ENCODE data around the gene OTUD7B. TPM values are rescaled to one million over a fixed set of nuclear protein-coding genes. Genes with fewer than 3 reads are reported as not detected.
"Not testable (repeated sequence)": the region's sequence is repeated elsewhere in the genome, so short reads cannot be mapped to it uniquely, and the experiment has no call there.

The OTUD7B gene
- total RNA-seq, 1 donor: 18.5 TPM

GRCh38 chr1:149962736-149963135, 47.8 kb downstream of the OTUD7B start:
- H2AFZ ChIP-seq (ENCODE audit: low read length): no peak overlapping the region
- no peak overlapping the region for H3K4me3 ChIP-seq (ENCODE audit: insufficient read depth, low read length)
- no peak for TF ChIP-seq CTCF (IDR thresholded peaks at IDR 0.05; ENCODE audit: extremely low read depth, low read depth, low read length)
- H3K27ac ChIP-seq (ENCODE audit: low read depth, low read length): no peak overlapping the region
- peaks cover 7% of the 10 kb centered on the region for H3K79me2 ChIP-seq (ENCODE audit: insufficient read depth, low read length)
- H4K20me1 ChIP-seq (ENCODE audit: insufficient read depth, low read length): peaks cover 6% of the 10 kb centered on the region
- H3K27me3 ChIP-seq (ENCODE audit: insufficient read depth, low read length): no peaks in the 10 kb centered on the region
- no peak overlapping the region for H3K4me2 ChIP-seq (ENCODE audit: insufficient read depth, low read length)
- peaks cover 58% of the 10 kb centered on the region for H3K36me3 ChIP-seq (ENCODE audit: insufficient read depth, low read length)
- H3K9me3 ChIP-seq (ENCODE audit: low read depth, low read length): no peaks in the 10 kb centered on the region
- peaks cover 3% of the 10 kb centered on the region for H3K4me1 ChIP-seq (ENCODE audit: insufficient read depth, low read length)
- no peak for DNase-seq (ENCODE audit: insufficient read length, low spot score, missing footprints)

GRCh38 chr1:149962039-149962647, 48.4 kb downstream of the OTUD7B start:
- Histone ChIP-seq H3K27ac (ENCODE audit: low read depth, low read length) (peak overlapping the region; percentile 8), H2AFZ (ENCODE audit: low read length) (no peak overlapping the region), H3K9me3 (ENCODE audit: low read depth, low read length) (no peaks in the 10 kb centered on the region), H3K79me2 (ENCODE audit: insufficient read depth, low read length) (peaks cover 4% of the 10 kb centered on the region), H4K20me1 (ENCODE audit: insufficient read depth, low read length) (peaks cover 3% of the 10 kb centered on the region), H3K4me3 (ENCODE audit: insufficient read depth, low read length) (no peak overlapping the region), H3K27me3 (ENCODE audit: insufficient read depth, low read length) (no peaks in the 10 kb centered on the region), H3K4me1 (ENCODE audit: insufficient read depth, low read length) (peaks cover 3% of the 10 kb centered on the region), H3K4me2 (ENCODE audit: insufficient read depth, low read length) (no peak overlapping the region), H3K36me3 (ENCODE audit: insufficient read depth, low read length) (peaks cover 54% of the 10 kb centered on the region)
- TF ChIP-seq CTCF (IDR thresholded peaks at IDR 0.05; ENCODE audit: extremely low read depth, low read depth, low read length): peak; percentile 77
- no peak for DNase-seq (ENCODE audit: insufficient read length, low spot score, missing footprints)

GRCh38 chr1:149957548-149957947, 53.0 kb downstream of the OTUD7B start:
- not testable (repeated sequence) for H3K27me3 ChIP-seq (ENCODE audit: insufficient read depth, low read length); H3K27ac ChIP-seq (ENCODE audit: low read depth, low read length); H3K4me2 ChIP-seq (ENCODE audit: insufficient read depth, low read length); H3K4me1 ChIP-seq (ENCODE audit: insufficient read depth, low read length); H2AFZ ChIP-seq (ENCODE audit: low read length); H4K20me1 ChIP-seq (ENCODE audit: insufficient read depth, low read length); H3K9me3 ChIP-seq (ENCODE audit: low read depth, low read length); H3K4me3 ChIP-seq (ENCODE audit: insufficient read depth, low read length); H3K79me2 ChIP-seq (ENCODE audit: insufficient read depth, low read length); DNase-seq (ENCODE audit: insufficient read length, low spot score, missing footprints)
- H3K36me3 ChIP-seq (ENCODE audit: insufficient read depth, low read length): peaks cover 25% of the 10 kb centered on the region

GRCh38 chr1:149949911-149950310, 60.6 kb downstream of the OTUD7B start:
- no peak overlapping the region for H3K27ac ChIP-seq (ENCODE audit: low read depth, low read length)
- TF ChIP-seq CTCF (IDR thresholded peaks at IDR 0.05; ENCODE audit: extremely low read depth, low read depth, low read length): no peak
- H3K4me1 ChIP-seq (ENCODE audit: insufficient read depth, low read length): no peaks in the 10 kb centered on the region
- peaks cover 39% of the 10 kb centered on the region for H3K36me3 ChIP-seq (ENCODE audit: insufficient read depth, low read length)
- H3K79me2 ChIP-seq (ENCODE audit: insufficient read depth, low read length): no peaks in the 10 kb centered on the region
- H3K4me2 ChIP-seq (ENCODE audit: insufficient read depth, low read length): no peak overlapping the region
- H2AFZ ChIP-seq (ENCODE audit: low read length): no peak overlapping the region
- H3K27me3 ChIP-seq (ENCODE audit: insufficient read depth, low read length): no peaks in the 10 kb centered on the region
- H4K20me1 ChIP-seq (ENCODE audit: insufficient read depth, low read length): no peaks in the 10 kb centered on the region
- no peak for DNase-seq (ENCODE audit: insufficient read length, low spot score, missing footprints)
- no peak overlapping the region for H3K4me3 ChIP-seq (ENCODE audit: insufficient read depth, low read length)
- no peaks in the 10 kb centered on the region for H3K9me3 ChIP-seq (ENCODE audit: low read depth, low read length)
